K562 (cell line): ENCODE data around the gene PTP4A2. TPM values are rescaled to one million over a fixed set of nuclear protein-coding genes. Genes with fewer than 3 reads are reported as not detected.

Experiments used
- ATF2 ChIP-seq: sonication (generic); formaldehyde crosslinking; IDR thresholded peaks from 2 replicates; pipeline ENCODE4 v1.8.1; 2022; ENCODE audit warnings: missing genetic modification reagents
- CXXC5 ChIP-seq: fragments of 250-450 bp; sonication (Bioruptor Pico); IDR thresholded peaks from 2 replicates; pipeline ENCODE4 v1.8.0; 2022; ENCODE audit warnings: inconsistent platforms, mild to moderate bottlenecking, moderate library complexity
- DPF2 ChIP-seq: fragments of 450-650 bp; IDR thresholded peaks from 2 replicates; pipeline ENCODE4 v1.6.1; 2016
- GATA2 ChIP-seq: sonication (generic); formaldehyde crosslinking; IDR thresholded peaks from 2 replicates; pipeline ENCODE4 v1.4.0; 2020; ENCODE audit warnings: mild to moderate bottlenecking, missing genetic modification reagents
- KAT7 ChIP-seq: sonication (generic); formaldehyde crosslinking; IDR thresholded peaks from 2 replicates; pipeline ENCODE4 v1.8.0; 2022; ENCODE audit warnings: missing genetic modification reagents, mild to moderate bottlenecking, borderline replicate concordance
- KDM1A ChIP-seq, 2 experiments: fragments of 450-650 bp; IDR thresholded peaks; 2 replicates each; pipeline ENCODE4 v1.6.1; 2016; ENCODE audit warnings: mild to moderate bottlenecking in 2 of 2
- LCOR ChIP-seq: sonication (generic); formaldehyde crosslinking; IDR thresholded peaks from 2 replicates; pipeline ENCODE4 v1.8.0; 2022; ENCODE audit warnings: mild to moderate bottlenecking, missing genetic modification reagents
- MAFF ChIP-seq: IDR thresholded peaks from 2 replicates; pipeline ENCODE4 v1.6.1; 2012; ENCODE audit warnings: low read length, improper control_type of control experiment
- MAFG ChIP-seq: fragments of 450-650 bp; conservative IDR thresholded peaks from 2 replicates; pipeline ENCODE4 v1.6.1; 2016; ENCODE audit warnings: missing genetic modification characterization, missing compliant biosample characterization
- MAX ChIP-seq: sonication (generic); formaldehyde crosslinking; IDR thresholded peaks from 2 replicates; pipeline ENCODE4 v1.9.0; 2022; ENCODE audit warnings: mild to moderate bottlenecking, missing genetic modification reagents
- MCM5 ChIP-seq: fragments of 450-650 bp; IDR thresholded peaks from 2 replicates; pipeline ENCODE4 v1.6.1; 2016; ENCODE audit warnings: low read depth
- SMAD2 ChIP-seq: fragments of 150-350 bp; IDR thresholded peaks from 2 replicates; pipeline ENCODE4 v1.6.1; 2014; ENCODE audit warnings: low read depth, mild to moderate bottlenecking, low read length
- SP1 ChIP-seq: sonication (generic); formaldehyde crosslinking; IDR thresholded peaks from 2 replicates; pipeline ENCODE4 v1.8.1; 2022; ENCODE audit warnings: mild to moderate bottlenecking, missing genetic modification reagents
- TAF15 ChIP-seq: fragments of 200-400 bp; formaldehyde crosslinking; IDR thresholded peaks from 2 replicates; pipeline ENCODE4 v1.6.1; 2017; ENCODE audit warnings: mild to moderate bottlenecking, low read depth, low read length, moderate library complexity
- TAF7 ChIP-seq: fragments of 450-650 bp; IDR thresholded peaks from 2 replicates; pipeline ENCODE4 v1.6.1; 2016; ENCODE audit warnings: missing genetic modification characterization, missing compliant biosample characterization
- TAF9B ChIP-seq: fragments of 450-650 bp; IDR thresholded peaks from 2 replicates; pipeline ENCODE4 v1.6.1; 2018; ENCODE audit warnings: mild to moderate bottlenecking; ENCODE audit not compliant: partially characterized antibody
- TEAD1 ChIP-seq, 2 experiments: fragments of 450-650 bp in 1 of 2; sonication (generic) in 1 of 2; formaldehyde crosslinking; IDR thresholded peaks; 2 replicates each; pipeline versions ENCODE4 v1.4.0 to v1.8.0; 2020 to 2022; ENCODE audit warnings: mild to moderate bottlenecking in 2 of 2, missing genetic modification reagents in 1 of 2
- TFAP4 ChIP-seq: sonication (generic); formaldehyde crosslinking; IDR thresholded peaks from 2 replicates; pipeline ENCODE4 v1.8.0; 2022; ENCODE audit warnings: missing genetic modification reagents, mild to moderate bottlenecking, moderate library complexity, borderline replicate concordance
- ZBTB43 ChIP-seq: sonication (generic); formaldehyde crosslinking; IDR thresholded peaks from 2 replicates; pipeline ENCODE4 v1.8.0; 2023; ENCODE audit warnings: mild to moderate bottlenecking, missing genetic modification reagents
- ZNF143 ChIP-seq: sonication (generic); formaldehyde crosslinking; IDR thresholded peaks from 2 replicates; pipeline ENCODE4 v1.9.0; 2022; ENCODE audit warnings: mild to moderate bottlenecking, missing genetic modification reagents
- ZNF165 ChIP-seq: fragments of 250-450 bp; sonication (Bioruptor Pico); IDR thresholded peaks from 2 replicates; pipeline ENCODE4 v1.4.0; 2020; ENCODE audit warnings: borderline replicate concordance
- ZNF717 ChIP-seq: fragments of 250-450 bp; sonication (Bioruptor Pico); IDR thresholded peaks from 2 replicates; pipeline ENCODE4 v1.5.0; 2021
- ZNF76 ChIP-seq: fragments of 250-450 bp; sonication (Bioruptor Pico); IDR thresholded peaks from 2 replicates; pipeline ENCODE4 v1.4.0; 2020; ENCODE audit warnings: mild to moderate bottlenecking, moderate library complexity, borderline replicate concordance
- polyA plus RNA-seq, 8 experiments: library from polyadenylated mRNA; depleted of rRNA in 4 of 8; stranded (reverse) in 5 of 8; unstranded in 3 of 8; fragments of >200 nt; fragmentation: Nextera tagmentation in 2 of 8; fragmentation: Illumina TruSeq in 1 of 8; extraction: Ambion mirVana in 2 of 8; extraction: Trizol in 1 of 8; gene quantifications; 2 replicates each; pipeline versions ENCODE4 v1.2.1 to v1.2.3, GENCODE V29; 2011 to 2014; ENCODE audit warnings: inconsistent platforms in 1 of 8, missing spikeins in 1 of 8
- total RNA-seq, 7 experiments: library from RNA; depleted of rRNA in 6 of 7; stranded (reverse); fragments of >200 nt in 6 of 7; fragmentation: Illumina TruSeq in 2 of 7; extraction: Trizol in 2 of 7; gene quantifications; 2 replicates each; pipeline versions ENCODE4 v1.2.1 to v1.2.3, GENCODE V29; 2011 to 2021; ENCODE audit warnings: low replicate concordance in 1 of 7

Gene PTP4A2
- total and polyA plus RNA-seq, 9 of the 15 experiments (the other 6 are each of a cell fraction or from before 2014, with no cell fraction given), result 197 to 870 (median 480) TPM

GRCh38 chr1:31955917-31956736, 18.0 kb upstream of the PTP4A2 start (continued):
- TF ChIP-seq ZNF165 (CRISPR knock-in tag) (no peak), SP1 (CRISPR knock-in tag) (peak; percentile 53; the same call in 1 of the 2 replicates), TFAP4 (CRISPR knock-in tag) (peak; percentile 75), CXXC5 (CRISPR knock-in tag) (peak; percentile 61), DPF2 (peak; percentile 95), KAT7 (CRISPR knock-in tag) (no peak), LCOR (CRISPR knock-in tag) (no peak), MAFF (peak; percentile 90), ZBTB43 (no peak), MAX (CRISPR knock-in tag) (no peak), MCM5 (no peak), TAF15 (no peak), TAF9B (peak; percentile 75), GATA2 (CRISPR knock-in tag) (peak; percentile 94), TEAD1 (CRISPR knock-in tag; IDR thresholded peaks at IDR 0.05) (peak in 1 of 2 experiments; percentile 64; a peak in 1 of 4 replicates), MAFG (tag) (peak; percentile 89), SMAD2 (no peak), TAF7 (tag) (no peak; the same call in none of the 2 replicates), ZNF143 (CRISPR knock-in tag) (no peak), ZNF717 (CRISPR knock-in tag) (no peak), KDM1A (IDR thresholded peaks at IDR 0.05) (no peak; a peak in 2 of 4 replicates), ZNF76 (CRISPR knock-in tag) (0 out of 2 replicates have a peak, but pooled peaks have one; percentile 12), ATF2 (CRISPR knock-in tag) (no peak)
